ENCODE results near the gene MIDN. TPM values are rescaled to one million over a fixed set of nuclear protein-coding genes. Genes with fewer than 3 reads are reported as not detected.

The MIDN gene
- total RNA-seq, 1 experiment from 2014 or later = 286 TPM

DNA sequence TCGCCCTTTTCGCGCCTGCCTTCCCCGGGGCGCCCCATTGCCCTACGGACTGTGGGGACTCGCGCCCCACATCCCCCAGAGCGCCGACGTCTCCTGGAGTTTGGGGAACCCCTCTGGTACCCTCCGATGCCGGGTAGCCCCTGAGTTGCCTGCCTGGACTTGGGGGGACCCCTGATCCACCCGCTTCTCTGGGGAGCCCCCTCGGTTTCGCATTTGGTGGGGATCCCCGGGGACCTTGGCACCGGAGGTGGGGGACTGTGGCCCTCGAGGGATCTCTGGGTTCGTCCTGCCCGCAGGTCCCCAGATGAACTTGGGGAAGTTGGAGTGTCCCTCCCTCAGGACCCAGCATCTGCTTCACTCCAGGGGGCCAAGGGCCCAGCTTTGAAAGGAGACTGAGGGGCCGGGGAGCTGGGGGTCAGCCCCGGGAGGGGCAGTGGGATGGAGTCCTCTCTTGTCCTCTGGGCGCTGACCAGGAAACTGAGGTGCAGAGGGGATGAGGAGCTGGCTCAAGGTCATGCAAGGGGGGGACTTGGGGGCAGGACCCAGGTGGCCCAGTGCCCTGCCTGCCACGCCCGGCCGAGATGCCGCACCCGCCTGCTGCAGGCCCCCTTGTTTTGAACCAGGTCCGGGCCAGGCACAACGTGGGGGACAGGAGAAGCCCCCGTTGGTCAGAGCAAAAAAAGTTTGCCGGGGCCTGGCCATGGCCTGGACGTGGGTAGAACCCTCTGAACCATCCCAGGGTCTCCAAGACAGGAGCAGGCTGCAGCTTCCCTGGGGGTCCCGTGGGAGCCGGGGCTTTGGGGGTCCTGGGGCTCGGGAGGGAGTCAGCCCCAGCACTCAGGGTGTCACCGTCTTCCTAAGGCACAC, 38.3 kb downstream of the MIDN start:
- Histone ChIP-seq H3K9me3 (ENCODE audit: control insufficient read depth, low read depth, low read length) (no peaks in the 10 kb centered on the region), H2AK5ac (ENCODE audit: insufficient read length, low read length) (no peak overlapping the region), H3K9ac (ENCODE audit: extremely low read depth, insufficient read length, low read length) (no peak overlapping the region), H2BK120ac (ENCODE audit: low read depth, low read length, poor library complexity, severe bottlenecking) (no peak overlapping the region), H3K79me2 (ENCODE audit: insufficient read depth, low read length) (peaks cover 2% of the 10 kb centered on the region; the same call in 1 of the 2 replicates), H3K23ac (ENCODE audit: insufficient read length, low read depth, low read length) (no peak overlapping the region), H3K4me2 (ENCODE audit: insufficient read depth, insufficient read length, low read length) (no peak overlapping the region), H3K27me3 (ENCODE audit: insufficient read depth, low read length) (no peaks in the 10 kb centered on the region), H2BK20ac (ENCODE audit: low read depth, low read length, poor library complexity, severe bottlenecking) (no peak overlapping the region), H4K5ac (ENCODE audit: insufficient read length, low read depth, low read length) (no peak overlapping the region), H3K27ac (ENCODE audit: insufficient read length, low read depth, low read length) (no peak overlapping the region), H2BK15ac (ENCODE audit: low read depth, low read length) (no peak overlapping the region), H4K20me1 (ENCODE audit: control insufficient read depth, insufficient read depth, insufficient read length) (no peaks in the 10 kb centered on the region), H4K8ac (replicated peaks; ENCODE audit: insufficient read length, low read depth, low read length) (no peak overlapping the region), H3K23me2 (ENCODE audit: insufficient read length, low read depth, low read length, poor library complexity, severe bottlenecking) (peaks cover 4% of the 10 kb centered on the region), H3K79me1 (ENCODE audit: insufficient read depth, low read depth, low read length, poor library complexity, severe bottlenecking) (no peaks in the 10 kb centered on the region), H4K91ac (ENCODE audit: insufficient read length, low read depth, low read length) (no peak overlapping the region), H2BK5ac (ENCODE audit: insufficient read length, low read length) (no peak overlapping the region), H3K18ac (ENCODE audit: insufficient read length, low read depth, low read length) (no peak overlapping the region), H2AFZ (ENCODE audit: low read length) (no peak overlapping the region), H3K56ac (ENCODE audit: insufficient read length, low read depth, low read length) (no peak overlapping the region), H3T11ph (ENCODE audit: low read length) (no peak overlapping the region), H2BK12ac (ENCODE audit: insufficient read length, low read depth, low read length) (no peak overlapping the region), H3K4ac (ENCODE audit: low read depth, low read length) (no peak overlapping the region), H3K4me1 (ENCODE audit: insufficient read depth, low read length) (no peaks in the 10 kb centered on the region), H3K14ac (ENCODE audit: insufficient read depth, low read length) (no peak overlapping the region)
- Mint-ChIP-seq H3K9me3 (no peaks in the 10 kb centered on the region), H3K27me3 (ENCODE audit: low read depth) (peaks cover 15% of the 10 kb centered on the region), H3K4me1 (peaks cover 7 to 20% of the 10 kb centered on the region in 2 experiments), H3K27ac (no peak overlapping the region), H3K4me3 (peak overlapping the region; percentile 71 to 84), H3K36me3 (ENCODE audit: insufficient read depth in 1 of 3, low read depth in 3 of 3) (no peaks in the 10 kb centered on the region)
- no CpG with 5 or more reads among the region's 38 CpGs for WGBS (ENCODE audit: extremely low coverage, insufficient read length, low lambda C conversion rate)
- no peak for DNase-seq
- TF ChIP-seq, protein P1, sequence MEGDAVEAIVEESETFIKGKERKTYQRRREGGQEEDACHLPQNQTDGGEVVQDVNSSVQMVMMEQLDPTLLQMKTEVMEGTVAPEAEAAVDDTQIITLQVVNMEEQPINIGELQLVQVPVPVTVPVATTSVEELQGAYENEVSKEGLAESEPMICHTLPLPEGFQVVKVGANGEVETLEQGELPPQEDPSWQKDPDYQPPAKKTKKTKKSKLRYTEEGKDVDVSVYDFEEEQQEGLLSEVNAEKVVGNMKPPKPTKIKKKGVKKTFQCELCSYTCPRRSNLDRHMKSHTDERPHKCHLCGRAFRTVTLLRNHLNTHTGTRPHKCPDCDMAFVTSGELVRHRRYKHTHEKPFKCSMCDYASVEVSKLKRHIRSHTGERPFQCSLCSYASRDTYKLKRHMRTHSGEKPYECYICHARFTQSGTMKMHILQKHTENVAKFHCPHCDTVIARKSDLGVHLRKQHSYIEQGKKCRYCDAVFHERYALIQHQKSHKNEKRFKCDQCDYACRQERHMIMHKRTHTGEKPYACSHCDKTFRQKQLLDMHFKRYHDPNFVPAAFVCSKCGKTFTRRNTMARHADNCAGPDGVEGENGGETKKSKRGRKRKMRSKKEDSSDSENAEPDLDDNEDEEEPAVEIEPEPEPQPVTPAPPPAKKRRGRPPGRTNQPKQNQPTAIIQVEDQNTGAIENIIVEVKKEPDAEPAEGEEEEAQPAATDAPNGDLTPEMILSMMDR (conservative IDR thresholded peaks at IDR 0.05) = no peak

Measured in H9 (cell line).